ENCODE measurements around the gene PRSS21.

Gene PRSS21

GRCh38 chr16:2845116-2845515 is 28.1 kb downstream of the PRSS21 start:
- DNase-seq (ENCODE audit: low spot score), result no peak

- peak; percentile 77 for DNase-seq (ENCODE audit: low spot score)
Measured at GRCh38 chr16:2846511-2847310, 29.7 kb downstream of the PRSS21 start.

GRCh38 chr16:2848933-2849725 is 32.1 kb downstream of the PRSS21 start:
- DNase-seq (ENCODE audit: low spot score), result no peak

DNA sequence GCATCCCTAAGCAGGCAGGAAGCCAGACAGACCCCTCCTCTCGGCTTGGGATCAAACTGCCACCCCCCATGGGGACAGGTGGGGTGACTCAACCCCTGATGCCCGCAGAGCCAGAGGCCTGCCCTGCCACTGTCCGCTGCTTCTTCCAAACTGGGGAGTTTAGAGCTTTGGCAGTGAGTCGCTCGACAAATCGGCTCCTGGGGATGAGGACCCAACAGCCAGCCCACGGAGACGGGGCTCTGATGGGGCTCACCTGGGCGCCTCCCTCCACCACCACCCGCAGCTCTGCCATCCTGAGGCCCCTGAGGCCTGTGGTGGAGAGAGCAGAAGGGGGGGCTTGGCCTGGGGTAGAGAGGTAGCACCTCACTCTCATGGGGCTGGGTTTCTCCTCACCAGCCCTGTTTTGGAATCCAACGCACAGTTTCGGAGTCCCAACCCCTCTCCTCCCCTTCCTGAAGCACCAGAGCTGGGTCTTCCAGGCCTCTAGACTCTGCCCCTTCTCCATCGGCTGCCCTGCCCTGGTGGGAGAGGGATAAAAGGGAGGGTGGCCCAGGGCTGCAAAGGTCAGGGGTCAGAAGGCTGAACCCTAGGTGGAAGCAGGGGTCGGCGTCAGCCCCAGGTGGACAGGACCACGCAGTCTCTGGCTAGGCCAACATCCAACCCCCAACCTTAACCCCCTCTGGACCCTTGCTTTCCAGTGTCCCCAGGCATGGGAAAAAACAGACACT is 35.1 kb downstream of the PRSS21 start:
- DNase-seq (ENCODE audit: low spot score), result no peak

DNA sequence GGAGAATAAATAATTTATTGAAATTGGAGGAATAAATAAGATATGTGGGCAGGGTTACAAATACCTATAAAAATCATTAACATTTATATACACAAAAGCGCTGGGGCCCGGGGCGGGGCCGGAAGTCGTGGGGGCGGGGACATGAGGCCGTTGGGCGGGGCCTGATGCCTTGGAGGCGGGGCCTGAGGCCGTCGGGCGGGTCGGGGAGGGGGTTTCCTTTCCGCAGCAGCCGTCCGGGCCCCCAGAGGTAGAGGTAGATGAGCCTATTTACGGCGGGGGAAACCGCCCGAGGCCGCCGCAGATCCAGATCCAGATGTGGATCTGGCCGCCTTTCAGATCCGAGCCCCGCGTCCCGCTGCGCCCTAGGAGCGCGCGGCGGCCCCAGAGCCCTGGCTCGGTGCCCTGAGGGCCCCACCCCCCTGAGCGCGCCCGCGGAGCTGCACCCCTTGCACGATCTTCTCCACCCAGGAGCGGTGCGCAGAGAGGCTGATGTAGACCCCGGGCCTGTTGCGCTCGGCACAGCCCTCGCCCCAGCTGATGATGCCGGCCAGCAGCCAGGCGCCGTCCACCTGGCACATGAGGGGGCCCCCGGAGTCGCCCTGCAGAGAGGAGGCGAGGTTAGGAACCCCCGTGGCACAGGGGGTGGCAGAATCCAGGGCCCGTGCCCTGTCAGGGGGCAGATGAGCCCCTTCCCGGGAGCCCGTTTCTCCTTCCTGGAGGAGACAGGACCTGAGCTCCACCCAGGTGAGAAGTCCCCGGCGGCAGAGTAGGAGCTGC is 35.9 kb downstream of the PRSS21 start:
- no peak for DNase-seq (ENCODE audit: low spot score)

GRCh38 chr16:2853531-2854073 is 36.6 kb downstream of the PRSS21 start:
- no peak for DNase-seq (ENCODE audit: low spot score)

GRCh38 chr16:2854700-2855309 is 37.8 kb downstream of the PRSS21 start:
- DNase-seq (ENCODE audit: low spot score), result no peak

GRCh38 chr16:2855536-2855935 is 38.5 kb downstream of the PRSS21 start:
- DNase-seq (ENCODE audit: low spot score), result no peak

GRCh38 chr16:2856061-2856670 is 39.1 kb downstream of the PRSS21 start:
- DNase-seq (ENCODE audit: low spot score), result peak; percentile 62

DNA sequence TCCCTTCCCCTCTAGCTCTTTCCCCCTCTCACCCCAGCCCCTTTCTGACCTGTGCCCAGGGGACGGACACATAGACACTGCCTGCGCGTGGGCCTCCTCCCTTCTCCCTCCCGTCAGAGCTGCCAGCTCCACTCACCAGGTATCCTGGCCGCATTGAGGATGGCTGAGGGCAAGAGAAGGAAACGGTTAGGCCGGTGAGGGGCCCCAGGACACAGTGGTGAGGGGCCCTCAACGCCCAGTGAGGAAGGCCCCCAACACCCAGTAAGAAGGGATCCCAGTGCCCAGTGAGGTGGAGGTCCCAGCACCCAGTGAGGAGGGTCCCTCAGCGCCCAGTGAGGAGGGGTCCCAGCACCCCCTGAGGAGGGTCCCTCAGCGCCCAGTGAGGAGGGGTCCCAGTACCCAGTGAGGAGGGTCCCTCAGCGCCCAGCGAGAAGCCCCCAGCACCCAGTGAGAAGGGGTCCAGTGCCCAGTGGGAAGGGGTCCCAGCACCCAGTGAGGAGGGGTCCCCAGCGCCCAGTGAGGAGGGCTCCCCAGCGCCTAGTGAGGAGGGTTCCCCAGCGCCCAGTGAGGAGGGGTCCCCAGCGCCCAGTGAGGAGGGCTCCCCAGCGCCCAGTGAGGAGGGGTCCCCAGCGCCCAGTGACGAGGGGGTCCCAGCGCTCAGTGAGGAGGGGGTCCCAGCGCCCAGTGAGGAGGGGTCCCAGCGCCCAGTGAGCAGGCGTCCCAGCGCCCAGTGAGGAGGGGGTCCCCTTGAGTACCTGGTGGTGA is 39.8 kb downstream of the PRSS21 start:
- no peak for DNase-seq (ENCODE audit: low spot score)

DNA sequence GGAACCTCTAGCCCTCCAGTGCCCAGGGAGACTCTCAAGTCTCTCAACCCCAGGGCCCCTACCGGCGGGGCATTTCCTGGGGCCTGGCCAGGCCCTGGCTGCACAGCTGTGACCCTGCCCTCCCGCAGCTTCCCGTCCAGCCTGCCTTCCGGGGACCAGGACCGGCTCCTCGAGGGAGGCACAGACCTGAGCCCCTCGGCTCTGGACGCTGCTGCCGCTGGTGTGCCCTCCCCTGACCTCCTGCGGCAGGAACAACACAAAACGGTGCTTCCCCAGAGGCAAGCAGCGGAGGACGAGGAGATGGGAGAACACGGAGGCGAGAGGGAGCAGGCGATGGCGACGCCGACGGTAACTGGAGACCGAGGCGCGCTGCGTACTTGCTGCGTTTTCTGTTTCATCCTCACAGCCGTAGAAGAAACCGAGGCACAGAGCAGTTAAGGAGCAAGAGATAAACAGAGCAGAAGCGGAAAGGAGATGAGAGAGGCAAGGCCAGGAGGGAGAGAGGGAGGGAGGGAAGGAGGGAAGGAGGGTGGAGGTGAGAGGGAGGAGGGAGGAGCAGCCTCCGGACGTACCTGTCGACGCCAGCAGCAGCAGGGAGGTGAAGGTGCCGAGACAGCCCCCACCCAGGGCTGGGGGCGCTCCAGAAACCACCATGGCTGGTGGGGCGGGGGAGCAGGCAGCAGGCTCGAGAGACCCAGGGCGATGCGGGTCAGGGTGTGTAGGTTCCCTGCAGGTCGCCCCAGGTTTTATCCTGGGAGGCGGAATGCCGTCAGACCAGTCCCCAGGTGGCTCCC is 40.6 kb downstream of the PRSS21 start, which contains the start of gene PRSS22:
PRSS22 (minus strand) TSS at position 720 of the 794 bp plus-strand sequence; CDS start at position 654, 66 bp downstream.
- DNase-seq (ENCODE audit: low spot score), result peak; percentile 38

- peak; percentile 95 for DNase-seq (ENCODE audit: low spot score)
Measured at GRCh38 chr16:2858245-2859025, 41.4 kb downstream of the PRSS21 start.

DNA sequence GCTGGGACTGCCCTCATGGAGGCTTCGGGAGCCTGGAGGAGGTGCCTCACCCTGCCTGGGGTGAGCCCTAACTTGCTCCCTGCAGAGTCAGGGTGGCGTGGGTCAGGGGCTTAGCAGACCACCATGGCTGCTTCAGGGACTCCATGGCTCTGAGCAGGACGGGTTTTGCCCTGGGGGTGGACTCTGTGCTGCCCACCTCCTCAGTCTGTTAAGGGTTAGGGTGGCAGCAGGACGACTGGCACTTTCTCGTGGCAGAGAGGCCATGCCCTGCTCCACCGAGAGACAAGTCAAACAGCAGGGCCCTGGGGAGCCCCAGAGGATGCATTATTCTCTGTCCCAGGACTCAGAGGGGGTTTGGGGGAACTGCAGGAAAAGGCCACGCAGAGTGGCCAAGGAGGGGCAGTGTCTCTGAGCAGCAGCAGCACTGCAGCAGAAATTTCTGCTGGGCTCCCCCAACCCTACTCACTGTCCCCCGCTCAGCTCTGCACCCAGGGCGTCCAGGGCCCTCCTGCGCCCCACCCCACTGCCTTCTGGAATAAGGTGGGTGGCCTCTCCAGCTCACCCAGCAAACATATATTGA is 42.7 kb downstream of the PRSS21 start:
- no peak for DNase-seq (ENCODE audit: low spot score)

GRCh38 chr16:2860826-2861567 is 44.0 kb downstream of the PRSS21 start:
- no peak for DNase-seq (ENCODE audit: low spot score)

- no peak for DNase-seq (ENCODE audit: low spot score)
Measured at GRCh38 chr16:2865651-2866050, 48.6 kb downstream of the PRSS21 start.

- DNase-seq (ENCODE audit: low spot score), result peak; percentile 93
Measured at GRCh38 chr16:2866431-2866830, 49.4 kb downstream of the PRSS21 start.

GRCh38 chr16:2867661-2867986 is 50.6 kb downstream of the PRSS21 start:
- DNase-seq (ENCODE audit: low spot score), result no peak
